ENCODE results near the gene TBL1XR1. TPM values are rescaled to one million over a fixed set of nuclear protein-coding genes. Genes with fewer than 3 reads are reported as not detected.

TBL1XR1 gene
- total RNA-seq, 1 experiment from 2014 or later, result 175 TPM

- Histone ChIP-seq H3K9ac (ENCODE audit: extremely low read depth, insufficient read length, low read length) (no peak overlapping the region), H3K4me2 (ENCODE audit: insufficient read depth, insufficient read length, low read length) (no peak overlapping the region), H2AFZ (ENCODE audit: low read length) (no peak overlapping the region), H4K8ac (replicated peaks; ENCODE audit: insufficient read length, low read depth, low read length) (no peak overlapping the region), H3K4me1 (ENCODE audit: insufficient read depth, low read length) (no peaks in the 10 kb centered on the region), H4K91ac (ENCODE audit: insufficient read length, low read depth, low read length) (no peak overlapping the region), H2BK12ac (ENCODE audit: insufficient read length, low read depth, low read length) (no peak overlapping the region), H2BK20ac (ENCODE audit: low read depth, low read length, poor library complexity, severe bottlenecking) (no peak overlapping the region), H3K79me2 (ENCODE audit: insufficient read depth, low read length) (no peaks in the 10 kb centered on the region), H3K56ac (ENCODE audit: insufficient read length, low read depth, low read length) (no peak overlapping the region), H3K14ac (ENCODE audit: insufficient read depth, low read length) (no peak overlapping the region), H2AK5ac (ENCODE audit: insufficient read length, low read length) (no peak overlapping the region), H2BK15ac (ENCODE audit: low read depth, low read length) (no peak overlapping the region), H3K23ac (ENCODE audit: insufficient read length, low read depth, low read length) (no peak overlapping the region), H3K18ac (ENCODE audit: insufficient read length, low read depth, low read length) (no peak overlapping the region), H3K79me1 (ENCODE audit: insufficient read depth, low read depth, low read length, poor library complexity, severe bottlenecking) (no peaks in the 10 kb centered on the region), H3K9me3 (ENCODE audit: control insufficient read depth, low read depth, low read length) (no peaks in the 10 kb centered on the region), H2BK5ac (ENCODE audit: insufficient read length, low read length) (no peak overlapping the region), H3K4ac (ENCODE audit: low read depth, low read length) (no peak overlapping the region), H3K27me3 (ENCODE audit: insufficient read depth, low read length) (no peaks in the 10 kb centered on the region), H3T11ph (ENCODE audit: low read length) (no peak overlapping the region), H4K20me1 (ENCODE audit: control insufficient read depth, insufficient read depth, insufficient read length) (no peaks in the 10 kb centered on the region), H3K27ac (ENCODE audit: insufficient read length, low read depth, low read length) (no peak overlapping the region), H4K5ac (ENCODE audit: insufficient read length, low read depth, low read length) (no peak overlapping the region), H3K23me2 (ENCODE audit: insufficient read length, low read depth, low read length, poor library complexity, severe bottlenecking) (no peaks in the 10 kb centered on the region), H2BK120ac (ENCODE audit: low read depth, low read length, poor library complexity, severe bottlenecking) (no peak overlapping the region)
- H3K4me3 Mint-ChIP-seq, result no peak overlapping the region
- no peaks in the 10 kb centered on the region for H3K4me1 Mint-ChIP-seq
- no peaks in the 10 kb centered on the region for H3K9me3 Mint-ChIP-seq
- no peak for TF ChIP-seq CTCF (conservative IDR thresholded peaks at IDR 0.05)
- DNase-seq, result no peak
- no CpG with 5 or more reads among the region's 3 CpGs for WGBS (ENCODE audit: extremely low coverage, insufficient read length, low lambda C conversion rate)
- H3K27me3 Mint-ChIP-seq (ENCODE audit: low read depth), result no peaks in the 10 kb centered on the region
- peaks cover 9 to 76% (median 56%) of the 10 kb centered on the region in 3 experiments for H3K36me3 Mint-ChIP-seq (ENCODE audit: insufficient read depth in 1 of 3, low read depth in 3 of 3)
- H3K27ac Mint-ChIP-seq, result peak overlapping the region in 1 of 3 experiments; percentile 44; a peak in 1 of 7 replicates
Observed at GRCh38 chr3:177026505-177027277, 170.6 kb downstream of the TBL1XR1 start.

Measured in H9 (cell line).